ENCODE data around the gene MRGPRF. TPM values are rescaled to one million over a fixed set of nuclear protein-coding genes. Genes with fewer than 3 reads are reported as not detected.

The MRGPRF gene
- total RNA-seq, 3 donors from 2014 or later (not counting 1 experiment from before 2014, with no cell fraction given): not detected

- intact Hi-C loops (cut with micrococcal nuclease): loop anchor here (10.0 kb wide), 1 partner anchor 80 kb away; no protein-coding TSS in a partner anchor
Measured at GRCh38 chr11:69005183-69005630, 7.8 kb downstream of the MRGPRF start.

GRCh38 chr11:69004411-69005182 lies 8.4 kb downstream of the MRGPRF start:
- DNase-seq: no peak
- no peaks in the 10 kb centered on the region for H3K27me3 ChIP-seq (ENCODE audit: control insufficient read depth, insufficient read depth, low read length)
- ATAC-seq: no peak
- no peak overlapping the region for H3K4me3 ChIP-seq (ENCODE audit: low read length)
- TF ChIP-seq CTCF (IDR thresholded peaks at IDR 0.05): no peak
- WGBS (ENCODE audit: insufficient coverage): 83% methylated on average over 13 of the region's 13 CpGs
- intact Hi-C loops (cut with micrococcal nuclease): loop anchor here (10.0 kb wide), 1 partner anchor 80 kb away; no protein-coding TSS in a partner anchor
- peaks cover under 1 to 10% of the 10 kb centered on the region in 2 donors for H3K4me1 Mint-ChIP-seq
- no peaks in the 10 kb centered on the region for H3K36me3 ChIP-seq (ENCODE audit: control insufficient read depth, insufficient read depth, low read length)
- H3K9me3 ChIP-seq (ENCODE audit: control insufficient read depth, insufficient read depth, low read length): no peaks in the 10 kb centered on the region
- peaks cover 8 to 12% of the 10 kb centered on the region in 2 donors for H3K27me3 Mint-ChIP-seq (ENCODE audit: low read depth in 2 of 2)
- H3K27ac ChIP-seq (ENCODE audit: low read length): no peak overlapping the region
- H3K9me3 Mint-ChIP-seq: no peaks in the 10 kb centered on the region
- H3K4me1 ChIP-seq (ENCODE audit: control insufficient read depth, insufficient read depth, low read length): peaks cover 6% of the 10 kb centered on the region
- no peaks in the 10 kb centered on the region for H3K36me3 Mint-ChIP-seq
- H3K4me3 Mint-ChIP-seq: no peak overlapping the region
- no peak overlapping the region for H3K27ac Mint-ChIP-seq

More at GRCh38 chr11:69005183-69005630, 7.8 kb downstream of the MRGPRF start:
- H3K9me3 ChIP-seq (ENCODE audit: control insufficient read depth, insufficient read depth, low read length): no peaks in the 10 kb centered on the region
- ATAC-seq (no peak), DNase-seq (no peak)
- TF ChIP-seq CTCF (IDR thresholded peaks at IDR 0.05): no peak
- Mint-ChIP-seq H3K27ac (peak overlapping the region in 1 of 2 donors; percentile 38), H3K27me3 (ENCODE audit: low read depth in 2 of 2) (peaks cover 11 to 12% of the 10 kb centered on the region in 2 donors), H3K36me3 (no peaks in the 10 kb centered on the region), H3K4me1 (peaks cover 0 to 4% of the 10 kb centered on the region in 2 donors), H3K9me3 (no peaks in the 10 kb centered on the region), H3K4me3 (no peak overlapping the region)
- no peak overlapping the region for H3K4me3 ChIP-seq (ENCODE audit: low read length)
- no peaks in the 10 kb centered on the region for H3K36me3 ChIP-seq (ENCODE audit: control insufficient read depth, insufficient read depth, low read length)
- WGBS (ENCODE audit: insufficient coverage): 94% methylated on average over 27 of the region's 27 CpGs
- H3K27me3 ChIP-seq (ENCODE audit: control insufficient read depth, insufficient read depth, low read length): peaks cover 5% of the 10 kb centered on the region
- H3K4me1 ChIP-seq (ENCODE audit: control insufficient read depth, insufficient read depth, low read length): peaks cover under 1% of the 10 kb centered on the region
- H3K27ac ChIP-seq (ENCODE audit: low read length): no peak overlapping the region

- no peak for ATAC-seq
- no peak overlapping the region for H3K4me3 Mint-ChIP-seq
- TF ChIP-seq CTCF (IDR thresholded peaks at IDR 0.05): no peak
Measured at GRCh38 chr11:69003866-69004367, 9.1 kb downstream of the MRGPRF start.

More at GRCh38 chr11:69003866-69004367, 9.1 kb downstream of the MRGPRF start:
- 92% methylated on average over 20 of the region's 20 CpGs for WGBS (ENCODE audit: insufficient coverage)
- Histone ChIP-seq H3K27me3 (ENCODE audit: control insufficient read depth, insufficient read depth, low read length) (no peaks in the 10 kb centered on the region), H3K36me3 (ENCODE audit: control insufficient read depth, insufficient read depth, low read length) (no peaks in the 10 kb centered on the region), H3K9me3 (ENCODE audit: control insufficient read depth, insufficient read depth, low read length) (no peaks in the 10 kb centered on the region), H3K4me3 (ENCODE audit: low read length) (no peak overlapping the region), H3K27ac (ENCODE audit: low read length) (no peak overlapping the region), H3K4me1 (ENCODE audit: control insufficient read depth, insufficient read depth, low read length) (peaks cover 13% of the 10 kb centered on the region)
- H3K9me3 Mint-ChIP-seq: no peaks in the 10 kb centered on the region
- intact Hi-C loops (cut with micrococcal nuclease): loop anchor here (10.0 kb wide), 1 partner anchor 81 kb away; no protein-coding TSS in a partner anchor
- peaks cover 7 to 17% of the 10 kb centered on the region in 2 donors for H3K4me1 Mint-ChIP-seq
- H3K27me3 Mint-ChIP-seq (ENCODE audit: low read depth in 2 of 2): peaks cover 11 to 12% of the 10 kb centered on the region in 2 donors
- no peak overlapping the region for H3K27ac Mint-ChIP-seq
- DNase-seq: no peak
- H3K36me3 Mint-ChIP-seq: no peaks in the 10 kb centered on the region
